ENCODE data around the gene SRMS.

Gene SRMS

DNA sequence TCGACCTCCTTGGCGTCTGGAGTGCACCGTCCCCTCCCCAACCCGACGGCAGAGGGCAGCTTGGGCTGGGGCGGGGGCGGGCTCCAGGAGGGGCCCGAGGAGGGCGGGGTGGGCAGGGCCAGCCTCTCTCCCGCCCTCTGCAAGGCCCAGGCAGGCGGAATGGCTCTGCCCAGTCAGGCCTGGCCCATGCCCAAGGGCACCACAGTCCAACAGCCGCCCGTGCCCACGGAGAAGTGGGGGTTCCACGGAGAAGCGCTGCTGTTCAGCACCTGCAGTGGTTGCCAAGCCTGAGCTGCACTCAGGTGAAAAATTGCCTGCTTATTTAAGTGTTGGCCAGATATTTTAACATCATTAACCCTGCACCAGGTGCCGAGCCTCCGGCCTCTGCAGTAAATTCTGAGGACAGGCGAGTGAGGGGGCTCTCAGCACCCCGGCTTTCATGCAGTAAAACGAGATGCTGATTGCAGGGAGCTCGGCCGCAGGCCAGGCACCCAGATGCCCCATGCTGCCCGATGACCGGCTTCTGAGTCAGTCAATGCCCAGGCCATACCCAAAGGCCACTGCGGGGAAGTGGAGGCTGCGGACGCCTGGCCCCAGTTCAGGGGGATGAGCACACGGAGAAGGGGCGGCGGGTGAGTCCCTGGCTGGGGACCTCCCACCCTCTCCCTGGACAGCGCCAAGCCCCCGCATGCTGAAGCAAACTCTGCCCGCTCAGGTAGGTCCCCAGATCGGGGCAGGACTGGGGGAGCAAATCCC is at the start of gene SRMS:
Gene SRMS (minus strand): TSS at position 25 of the 756 bp plus-strand sequence. CDS start 286 bp downstream, outside the sequence.
- no peak for DNase-seq

DNA sequence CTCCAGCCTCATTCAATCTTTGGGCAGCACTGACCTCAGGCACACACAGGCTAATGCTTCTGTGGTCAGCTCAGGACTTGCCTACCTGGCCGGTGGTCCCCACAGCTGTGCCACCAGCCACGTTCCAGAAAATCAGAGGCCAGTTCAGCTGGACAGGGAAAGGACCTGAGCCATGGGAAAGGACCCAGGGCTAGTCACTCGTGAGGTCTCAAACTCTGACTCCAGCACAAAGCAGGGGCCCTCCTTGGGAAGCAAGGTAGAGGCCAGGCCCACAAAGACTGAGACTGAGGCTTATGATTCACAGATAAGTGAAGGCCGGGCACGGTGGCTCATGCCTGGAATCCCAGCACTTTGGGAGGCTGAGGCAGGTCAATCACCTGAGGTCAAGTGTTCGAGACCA is 48.9 kb upstream of the SRMS start:
- DNase-seq: no peak

- no peak for DNase-seq
Measured at GRCh38 chr20:63595416-63596127, 48.0 kb upstream of the SRMS start.

- DNase-seq: no peak
Measured at GRCh38 chr20:63594043-63594561, 46.6 kb upstream of the SRMS start.

- no peak for DNase-seq
Measured at GRCh38 chr20:63592661-63593060, 45.1 kb upstream of the SRMS start.

DNA sequence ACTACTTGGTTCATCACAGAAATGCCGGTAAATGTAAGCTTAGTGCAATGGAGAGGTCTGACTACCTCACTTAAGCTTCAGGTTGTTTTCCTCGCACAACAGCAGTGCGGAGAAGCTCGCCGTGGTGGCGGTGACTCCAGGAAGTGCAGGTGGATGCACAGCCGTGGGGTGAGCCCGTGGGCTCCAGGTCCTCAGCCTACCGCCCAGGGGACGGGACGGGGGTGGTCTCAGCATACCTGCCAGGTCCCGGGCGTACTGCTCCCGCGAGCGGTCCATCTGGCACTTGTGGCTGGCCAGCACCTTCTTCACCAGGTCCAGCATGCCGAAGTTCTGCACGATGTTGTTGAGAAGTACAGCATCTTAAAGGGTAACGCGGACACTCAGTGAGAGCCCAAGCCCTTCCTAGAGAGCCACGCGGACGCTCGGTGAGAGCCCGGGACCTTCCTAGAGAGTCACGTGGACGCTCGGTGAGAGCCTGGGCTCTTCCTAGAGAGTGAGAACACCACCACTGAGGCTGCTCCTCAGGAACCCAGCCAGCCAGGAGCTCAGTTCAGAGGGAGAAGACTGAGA is 44.3 kb upstream of the SRMS start:
- DNase-seq: no peak

DNA sequence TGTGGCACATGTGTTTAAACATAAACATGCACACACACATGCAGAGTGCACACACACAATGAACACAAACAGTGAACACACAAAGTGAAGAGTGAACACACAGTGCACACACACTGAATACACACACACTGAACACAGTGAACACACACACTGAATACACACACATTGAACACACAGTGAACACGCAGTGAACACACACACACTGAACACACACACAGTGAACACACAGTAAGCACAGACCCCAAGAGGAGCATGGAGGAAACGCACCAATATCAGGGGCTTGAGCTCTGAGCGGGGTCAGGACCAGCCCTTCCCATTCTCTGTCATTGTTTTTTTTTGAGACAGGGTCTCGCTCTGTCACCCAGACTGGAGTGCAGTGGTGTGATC is 43.6 kb upstream of the SRMS start:
- DNase-seq: no peak

DNA sequence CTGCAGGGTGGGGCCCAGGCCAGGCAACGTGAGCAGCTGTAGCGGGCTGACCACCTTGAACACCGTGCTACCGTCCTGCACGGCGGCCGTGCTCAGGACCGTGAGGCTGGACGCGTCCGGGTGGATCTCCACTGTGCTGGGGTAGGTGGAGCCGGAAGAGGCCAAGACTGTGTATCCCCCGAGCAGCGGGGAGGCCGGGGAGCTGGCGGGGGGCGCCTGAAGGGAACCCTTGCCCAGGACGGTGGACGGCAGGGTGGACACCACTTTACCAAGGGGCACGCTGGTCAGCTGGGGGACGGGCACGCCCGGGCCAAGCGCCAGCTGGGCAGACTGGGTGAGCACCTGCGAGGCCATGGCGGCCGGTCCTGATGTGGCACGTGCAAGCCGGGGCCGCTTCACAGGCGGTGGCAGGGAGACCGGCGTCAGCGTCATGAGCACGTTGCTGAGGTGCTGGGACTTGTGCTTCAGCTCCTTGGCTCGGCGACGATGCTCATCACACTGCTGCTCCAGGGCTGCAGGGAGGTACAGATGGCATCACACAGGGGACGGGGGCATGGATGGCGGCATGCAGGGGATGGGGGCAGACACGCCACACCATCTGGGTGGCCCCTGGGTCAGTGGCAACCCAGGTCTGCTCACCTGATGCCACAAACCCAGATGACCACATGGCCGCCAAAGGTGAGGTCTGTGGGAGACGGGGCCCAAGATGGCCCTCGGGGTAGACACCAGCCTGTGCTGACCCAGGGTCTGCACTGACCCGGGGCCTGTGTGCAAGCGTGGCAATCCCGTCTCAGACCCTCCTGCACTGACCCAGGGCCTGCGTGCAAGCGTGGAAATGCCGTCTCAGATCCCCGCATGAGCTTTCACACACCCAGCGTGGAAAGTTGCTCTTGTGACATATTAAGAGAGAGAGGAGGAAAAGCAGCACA is 42.9 kb upstream of the SRMS start:
- DNase-seq: no peak

DNA sequence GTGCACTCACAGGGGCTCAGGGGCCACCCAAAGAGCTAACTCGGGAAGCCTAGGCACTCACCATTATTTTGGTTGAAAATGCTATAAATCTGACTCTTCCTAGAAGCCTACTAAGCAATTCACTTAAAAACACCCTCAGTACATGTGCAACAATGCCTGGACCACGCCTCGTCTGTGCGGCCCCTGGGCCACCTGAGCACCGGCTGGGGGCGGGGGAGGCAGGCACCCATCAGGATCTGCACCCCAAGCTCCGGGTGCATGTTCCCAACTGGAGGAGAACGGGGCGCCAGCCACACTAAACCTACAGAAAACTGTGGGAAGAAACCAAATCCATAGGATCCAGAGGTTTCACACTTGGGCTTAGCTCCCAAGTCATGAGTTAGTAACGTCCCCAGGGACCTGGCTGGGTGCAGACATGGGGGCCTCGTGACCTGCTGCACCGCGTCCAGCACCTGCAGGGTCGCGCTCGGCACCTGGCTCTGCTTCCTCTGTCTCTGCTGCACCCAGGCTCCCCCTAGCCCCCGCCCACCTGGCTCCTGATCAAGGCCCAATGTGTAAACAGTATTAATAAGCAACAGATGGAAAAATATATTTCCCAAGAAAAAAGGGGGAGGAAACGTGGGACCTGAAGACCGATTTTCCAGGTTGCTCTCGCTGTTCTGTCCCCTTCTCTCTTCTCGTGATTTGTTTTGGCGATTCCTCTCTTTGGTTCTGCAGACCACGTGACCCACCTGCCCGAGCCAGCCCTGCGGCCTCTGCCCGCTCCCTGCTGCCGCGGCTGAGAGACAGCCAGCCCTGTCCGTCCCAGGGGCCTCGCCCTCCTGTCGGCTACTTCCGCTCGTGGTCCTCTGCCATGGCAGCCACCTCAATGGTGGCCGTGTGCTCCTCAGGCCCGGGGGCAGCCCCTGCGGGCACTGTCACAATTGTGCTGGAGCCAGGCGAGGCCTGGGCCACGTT is 42.0 kb upstream of the SRMS start:
- no peak for DNase-seq

- DNase-seq: no peak
Measured at GRCh38 chr20:63588641-63589041, 41.1 kb upstream of the SRMS start.

- DNase-seq: no peak
Measured at GRCh38 chr20:63587776-63588591, 40.4 kb upstream of the SRMS start.

DNA sequence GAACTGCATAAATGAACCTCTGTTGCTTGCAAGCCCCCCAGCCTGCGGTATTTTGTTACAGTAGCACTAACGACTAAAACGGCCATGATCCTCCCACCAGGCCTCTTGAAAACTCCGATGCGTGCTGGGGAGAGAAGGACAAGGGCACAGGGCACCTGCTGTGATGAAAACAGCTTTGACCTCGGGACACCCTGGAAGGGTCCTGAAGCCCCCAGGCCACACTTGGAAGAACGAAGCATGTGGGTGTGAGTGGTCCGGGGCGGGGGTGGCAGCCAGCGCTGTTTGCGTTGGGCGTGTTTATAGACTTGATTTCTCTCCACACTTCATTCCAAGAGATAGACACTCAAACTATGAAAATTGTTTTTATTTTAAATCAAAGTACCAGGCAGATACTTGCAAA is 39.7 kb upstream of the SRMS start:
- no peak for DNase-seq

GRCh38 chr20:63586797-63587196 is 39.2 kb upstream of the SRMS start:
- no peak for DNase-seq

- no peak for DNase-seq
Measured at GRCh38 chr20:63585616-63586565, 38.3 kb upstream of the SRMS start.

- DNase-seq: no peak
Measured at GRCh38 chr20:63582382-63583063, 35.0 kb upstream of the SRMS start.

DNA sequence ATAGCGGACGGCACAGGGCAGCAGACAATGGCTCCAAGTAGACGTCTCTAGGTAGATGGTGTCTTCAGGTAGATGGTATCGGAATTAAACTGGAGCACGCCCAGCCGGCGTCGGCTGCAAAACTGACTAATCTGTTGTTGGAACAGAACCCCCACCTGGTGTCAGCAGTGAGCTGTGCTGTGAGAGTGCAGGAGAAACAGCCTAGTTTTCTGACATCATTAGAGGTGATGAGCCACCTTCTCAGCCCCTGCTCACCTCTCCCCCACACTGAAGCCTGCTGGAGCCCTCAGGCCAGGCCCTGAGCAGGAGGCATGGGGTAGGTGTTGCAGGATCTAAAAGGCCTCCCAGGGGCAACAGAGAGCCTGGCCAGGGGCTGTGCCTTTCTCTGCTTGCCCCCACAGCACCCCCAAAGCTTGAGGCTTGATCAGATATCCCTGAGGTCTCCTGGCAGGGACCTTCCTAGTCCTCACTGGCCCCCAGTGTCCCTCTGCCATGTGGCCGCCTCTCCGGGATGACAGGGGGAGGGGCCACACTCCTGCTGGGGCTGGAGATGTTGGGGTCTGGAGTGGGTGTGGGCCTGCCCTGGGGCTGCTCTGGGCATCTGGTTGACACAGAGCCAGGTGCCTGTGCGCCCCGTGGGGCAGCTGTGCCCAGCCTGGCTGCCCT is 33.4 kb upstream of the SRMS start:
- no peak for DNase-seq

DNA sequence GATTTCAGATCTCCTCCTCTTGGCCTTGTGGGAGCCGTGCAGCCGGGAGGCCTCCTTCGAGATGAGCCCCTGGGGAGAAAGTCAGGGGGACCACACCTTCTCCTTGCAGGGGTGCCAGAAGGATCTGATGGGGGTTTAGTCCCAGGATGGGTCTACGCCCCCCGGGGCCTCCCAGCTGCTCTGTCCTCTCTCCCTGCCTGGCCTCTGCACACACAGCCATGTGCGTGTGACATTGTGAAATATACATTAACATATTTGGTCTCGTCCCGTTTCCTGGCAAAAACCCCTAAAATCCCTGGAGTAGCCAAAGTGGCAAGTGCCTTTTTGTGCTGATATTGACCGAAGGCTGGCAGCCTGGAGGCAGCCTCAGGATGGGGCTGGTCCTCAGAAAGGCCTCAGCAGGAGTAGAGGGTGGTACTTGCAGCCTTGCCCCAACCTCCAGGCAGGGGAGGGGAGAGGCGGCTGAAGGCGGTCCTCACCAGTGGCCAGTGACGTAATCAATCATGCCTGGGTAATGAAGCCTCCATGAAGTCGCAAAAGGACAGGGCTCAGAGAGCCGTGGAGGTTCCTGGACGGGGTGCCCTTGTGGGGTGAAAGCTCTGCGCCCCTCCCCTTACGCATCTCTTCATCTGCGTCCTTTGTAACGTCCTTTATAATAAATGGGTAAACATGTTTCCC is 31.6 kb upstream of the SRMS start:
- no peak for DNase-seq

All from GF-D8 (cell line).